SK-N-SH treated with all-trans-retinoic acid at 6 μM for 48 hours (cell line): Measurements from ENCODE around the gene PDIA5.

Source experiments
- ARNTL ChIP-seq: fragments of 450-650 bp; formaldehyde crosslinking; IDR thresholded peaks from 2 replicates; pipeline ENCODE4 v1.5.0; 2020; ENCODE audit warnings: low read depth, mild to moderate bottlenecking, moderate library complexity, borderline replicate concordance
- CSDC2 ChIP-seq: fragments of 250-450 bp; sonication (Bioruptor Pico); IDR thresholded peaks from 2 replicates; pipeline ENCODE4 v1.5.0; 2020; ENCODE audit warnings: mild to moderate bottlenecking, moderate library complexity
- OSR1 ChIP-seq: fragments of 250-450 bp; sonication (Bioruptor Pico); IDR thresholded peaks from 2 replicates; pipeline ENCODE4 v1.8.0; 2022; ENCODE audit warnings: moderate library complexity, mild to moderate bottlenecking, inconsistent platforms
- PPARA ChIP-seq: fragments of 250-450 bp; sonication (Bioruptor Pico); IDR thresholded peaks from 2 replicates; pipeline ENCODE4 v1.5.0; 2020; ENCODE audit warnings: mild to moderate bottlenecking, borderline replicate concordance
- TOX ChIP-seq: fragments of 250-450 bp; sonication (Bioruptor Pico); IDR thresholded peaks from 2 replicates; pipeline ENCODE4 v1.8.0; 2021; ENCODE audit warnings: mild to moderate bottlenecking, moderate library complexity, borderline replicate concordance
- ZFP3 ChIP-seq: fragments of 250-450 bp; sonication (Bioruptor Pico); IDR thresholded peaks from 2 replicates; pipeline ENCODE4 v1.5.0; 2020; ENCODE audit warnings: mild to moderate bottlenecking, moderate library complexity
- ZFP30 ChIP-seq: fragments of 450-650 bp; formaldehyde crosslinking; IDR thresholded peaks from 2 replicates; pipeline ENCODE4 v1.5.0; 2022; ENCODE audit warnings: mild to moderate bottlenecking, moderate library complexity
- ZNF8 ChIP-seq: fragments of 450-650 bp; formaldehyde crosslinking; IDR thresholded peaks from 2 replicates; pipeline ENCODE4 v1.5.0; 2020; ENCODE audit warnings: mild to moderate bottlenecking, moderate library complexity
- TF ChIP-seq, protein P1 (sequence below): fragments of 250-450 bp; sonication (Bioruptor Pico); IDR thresholded peaks from 2 replicates; pipeline ENCODE4 v1.5.1; 2020; ENCODE audit warnings: low read depth, mild to moderate bottlenecking, moderate library complexity
- TF ChIP-seq, protein P2 (sequence below): fragments of 250-450 bp; sonication (Bioruptor Pico); IDR thresholded peaks from 2 replicates; pipeline ENCODE4 v1.8.0; 2020; ENCODE audit warnings: mild to moderate bottlenecking, moderate library complexity, borderline replicate concordance
- TF ChIP-seq, protein P3 (sequence below): fragments of 250-450 bp; sonication (Bioruptor Pico); IDR thresholded peaks from 2 replicates; pipeline ENCODE4 v1.5.0; 2020; ENCODE audit warnings: mild to moderate bottlenecking, moderate library complexity
- TF ChIP-seq, protein P4 (sequence below): fragments of 250-450 bp; sonication (Bioruptor Pico); IDR thresholded peaks from 2 replicates; pipeline ENCODE4 v1.8.0; 2021; ENCODE audit warnings: low read depth, mild to moderate bottlenecking, moderate library complexity, borderline replicate concordance

DNA sequence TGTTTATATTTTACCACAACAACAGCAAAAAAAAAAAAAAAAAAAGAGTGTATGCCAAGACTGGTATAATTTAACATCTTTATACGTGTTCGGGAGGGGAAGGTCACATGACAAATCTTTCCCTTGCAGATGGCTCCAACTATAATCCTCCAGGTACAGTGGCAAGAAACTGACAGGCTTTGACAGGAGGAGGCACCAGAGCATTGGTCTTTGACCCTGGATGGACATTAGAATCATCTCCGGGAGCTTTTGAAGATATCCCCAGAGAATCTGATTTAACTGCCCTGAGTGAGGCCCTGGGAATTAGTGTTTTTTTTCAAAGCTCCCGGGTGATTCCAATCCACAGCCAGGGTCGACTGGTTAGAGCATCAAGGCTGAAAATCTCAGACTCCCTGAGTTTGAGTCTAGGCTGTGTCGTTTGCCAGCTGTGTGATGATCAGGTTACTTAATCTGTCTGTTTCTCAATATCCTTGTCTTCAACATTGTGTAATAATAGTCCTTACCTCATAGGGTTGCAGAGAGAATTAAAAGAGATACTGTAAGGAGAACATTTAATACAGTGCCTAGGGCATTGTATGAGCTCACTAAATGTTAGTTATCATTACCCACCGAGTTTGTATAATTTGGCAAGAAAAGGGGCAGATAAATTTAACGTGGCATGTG lies 30.3 kb upstream of the PDIA5 start:
- TF ChIP-seq TOX (CRISPR knock-in tag): no peak
- TF ChIP-seq PPARA: no peak
- TF ChIP-seq, protein P1, sequence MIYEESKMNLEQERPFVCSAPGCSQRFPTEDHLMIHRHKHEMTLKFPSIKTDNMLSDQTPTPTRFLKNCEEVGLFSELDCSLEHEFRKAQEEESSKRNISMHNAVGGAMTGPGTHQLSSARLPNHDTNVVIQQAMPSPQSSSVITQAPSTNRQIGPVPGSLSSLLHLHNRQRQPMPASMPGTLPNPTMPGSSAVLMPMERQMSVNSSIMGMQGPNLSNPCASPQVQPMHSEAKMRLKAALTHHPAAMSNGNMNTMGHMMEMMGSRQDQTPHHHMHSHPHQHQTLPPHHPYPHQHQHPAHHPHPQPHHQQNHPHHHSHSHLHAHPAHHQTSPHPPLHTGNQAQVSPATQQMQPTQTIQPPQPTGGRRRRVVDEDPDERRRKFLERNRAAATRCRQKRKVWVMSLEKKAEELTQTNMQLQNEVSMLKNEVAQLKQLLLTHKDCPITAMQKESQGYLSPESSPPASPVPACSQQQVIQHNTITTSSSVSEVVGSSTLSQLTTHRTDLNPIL (CRISPR knock-in tag): no peak
- no peak for TF ChIP-seq ZFP30 (CRISPR knock-in tag)
- TF ChIP-seq ZNF8 (CRISPR knock-in tag): no peak
- no peak for TF ChIP-seq CSDC2 (CRISPR knock-in tag)
- no peak for TF ChIP-seq ARNTL (CRISPR knock-in tag)
- no peak for TF ChIP-seq ZFP3
- TF ChIP-seq, protein P2, sequence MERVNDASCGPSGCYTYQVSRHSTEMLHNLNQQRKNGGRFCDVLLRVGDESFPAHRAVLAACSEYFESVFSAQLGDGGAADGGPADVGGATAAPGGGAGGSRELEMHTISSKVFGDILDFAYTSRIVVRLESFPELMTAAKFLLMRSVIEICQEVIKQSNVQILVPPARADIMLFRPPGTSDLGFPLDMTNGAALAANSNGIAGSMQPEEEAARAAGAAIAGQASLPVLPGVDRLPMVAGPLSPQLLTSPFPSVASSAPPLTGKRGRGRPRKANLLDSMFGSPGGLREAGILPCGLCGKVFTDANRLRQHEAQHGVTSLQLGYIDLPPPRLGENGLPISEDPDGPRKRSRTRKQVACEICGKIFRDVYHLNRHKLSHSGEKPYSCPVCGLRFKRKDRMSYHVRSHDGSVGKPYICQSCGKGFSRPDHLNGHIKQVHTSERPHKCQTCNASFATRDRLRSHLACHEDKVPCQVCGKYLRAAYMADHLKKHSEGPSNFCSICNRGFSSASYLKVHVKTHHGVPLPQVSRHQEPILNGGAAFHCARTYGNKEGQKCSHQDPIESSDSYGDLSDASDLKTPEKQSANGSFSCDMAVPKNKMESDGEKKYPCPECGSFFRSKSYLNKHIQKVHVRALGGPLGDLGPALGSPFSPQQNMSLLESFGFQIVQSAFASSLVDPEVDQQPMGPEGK (CRISPR knock-in tag): no peak
- TF ChIP-seq, protein P3, sequence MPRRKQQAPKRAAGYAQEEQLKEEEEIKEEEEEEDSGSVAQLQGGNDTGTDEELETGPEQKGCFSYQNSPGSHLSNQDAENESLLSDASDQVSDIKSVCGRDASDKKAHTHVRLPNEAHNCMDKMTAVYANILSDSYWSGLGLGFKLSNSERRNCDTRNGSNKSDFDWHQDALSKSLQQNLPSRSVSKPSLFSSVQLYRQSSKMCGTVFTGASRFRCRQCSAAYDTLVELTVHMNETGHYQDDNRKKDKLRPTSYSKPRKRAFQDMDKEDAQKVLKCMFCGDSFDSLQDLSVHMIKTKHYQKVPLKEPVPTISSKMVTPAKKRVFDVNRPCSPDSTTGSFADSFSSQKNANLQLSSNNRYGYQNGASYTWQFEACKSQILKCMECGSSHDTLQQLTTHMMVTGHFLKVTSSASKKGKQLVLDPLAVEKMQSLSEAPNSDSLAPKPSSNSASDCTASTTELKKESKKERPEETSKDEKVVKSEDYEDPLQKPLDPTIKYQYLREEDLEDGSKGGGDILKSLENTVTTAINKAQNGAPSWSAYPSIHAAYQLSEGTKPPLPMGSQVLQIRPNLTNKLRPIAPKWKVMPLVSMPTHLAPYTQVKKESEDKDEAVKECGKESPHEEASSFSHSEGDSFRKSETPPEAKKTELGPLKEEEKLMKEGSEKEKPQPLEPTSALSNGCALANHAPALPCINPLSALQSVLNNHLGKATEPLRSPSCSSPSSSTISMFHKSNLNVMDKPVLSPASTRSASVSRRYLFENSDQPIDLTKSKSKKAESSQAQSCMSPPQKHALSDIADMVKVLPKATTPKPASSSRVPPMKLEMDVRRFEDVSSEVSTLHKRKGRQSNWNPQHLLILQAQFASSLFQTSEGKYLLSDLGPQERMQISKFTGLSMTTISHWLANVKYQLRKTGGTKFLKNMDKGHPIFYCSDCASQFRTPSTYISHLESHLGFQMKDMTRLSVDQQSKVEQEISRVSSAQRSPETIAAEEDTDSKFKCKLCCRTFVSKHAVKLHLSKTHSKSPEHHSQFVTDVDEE: no peak
- TF ChIP-seq OSR1 (CRISPR knock-in tag): no peak
- TF ChIP-seq, protein P4, sequence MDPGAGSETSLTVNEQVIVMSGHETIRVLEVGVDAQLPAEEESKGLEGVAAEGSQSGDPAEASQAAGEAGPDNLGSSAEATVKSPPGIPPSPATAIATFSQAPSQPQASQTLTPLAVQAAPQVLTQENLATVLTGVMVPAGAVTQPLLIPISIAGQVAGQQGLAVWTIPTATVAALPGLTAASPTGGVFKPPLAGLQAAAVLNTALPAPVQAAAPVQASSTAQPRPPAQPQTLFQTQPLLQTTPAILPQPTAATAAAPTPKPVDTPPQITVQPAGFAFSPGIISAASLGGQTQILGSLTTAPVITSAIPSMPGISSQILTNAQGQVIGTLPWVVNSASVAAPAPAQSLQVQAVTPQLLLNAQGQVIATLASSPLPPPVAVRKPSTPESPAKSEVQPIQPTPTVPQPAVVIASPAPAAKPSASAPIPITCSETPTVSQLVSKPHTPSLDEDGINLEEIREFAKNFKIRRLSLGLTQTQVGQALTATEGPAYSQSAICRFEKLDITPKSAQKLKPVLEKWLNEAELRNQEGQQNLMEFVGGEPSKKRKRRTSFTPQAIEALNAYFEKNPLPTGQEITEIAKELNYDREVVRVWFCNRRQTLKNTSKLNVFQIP (CRISPR knock-in tag): no peak
